Measurements from ENCODE around the gene METTL27.

DNA sequence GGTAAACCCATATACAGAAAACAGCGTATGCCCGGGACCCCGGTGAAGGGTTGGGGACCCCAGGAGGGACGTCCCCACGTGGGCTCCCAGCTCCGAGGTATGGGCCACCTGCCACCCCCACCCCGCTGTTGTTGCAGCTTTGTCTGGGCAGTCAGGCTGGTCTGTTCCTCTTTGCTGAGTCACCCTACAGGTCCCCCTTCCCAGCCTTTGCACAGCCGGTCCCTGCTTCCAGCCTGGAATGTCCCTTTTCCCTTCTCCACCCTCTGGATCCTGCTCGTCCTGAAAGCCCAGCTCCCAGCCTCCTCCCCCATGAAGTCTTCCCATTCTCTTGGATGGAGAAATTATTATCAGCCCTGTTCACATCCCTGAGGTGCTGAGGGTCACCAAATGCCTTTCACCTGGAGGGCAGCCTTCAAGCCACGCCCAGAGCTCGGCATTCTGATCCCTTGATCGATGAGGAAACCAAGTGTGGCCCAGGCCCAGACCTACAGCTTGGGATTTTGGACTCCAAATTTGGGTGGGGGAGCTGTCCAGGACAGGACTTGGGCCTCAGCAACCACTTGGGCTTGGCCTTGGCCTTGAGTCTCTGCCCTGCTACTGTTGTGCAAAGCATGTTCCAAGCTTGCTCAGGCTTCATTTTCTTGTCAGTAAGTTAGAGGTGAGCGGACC lies 8.9 kb downstream of the METTL27 start:
- TF ChIP-seq, protein P1, sequence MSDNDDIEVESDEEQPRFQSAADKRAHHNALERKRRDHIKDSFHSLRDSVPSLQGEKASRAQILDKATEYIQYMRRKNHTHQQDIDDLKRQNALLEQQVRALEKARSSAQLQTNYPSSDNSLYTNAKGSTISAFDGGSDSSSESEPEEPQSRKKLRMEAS (CRISPR knock-in tag; IDR thresholded peaks at IDR 0.05) = no peak
- no peak for TF ChIP-seq CTCF (IDR thresholded peaks at IDR 0.05)
- TF ChIP-seq NR2C2 (CRISPR knock-in tag; IDR thresholded peaks at IDR 0.05) = no peak
- TF ChIP-seq AFF4 (CRISPR knock-in tag; IDR thresholded peaks at IDR 0.05; ENCODE audit: borderline replicate concordance) = no peak
- no peak for TF ChIP-seq ZNF263 (CRISPR knock-in tag; IDR thresholded peaks at IDR 0.05; ENCODE audit: low read depth)
- TF ChIP-seq ATF2 (CRISPR knock-in tag; IDR thresholded peaks at IDR 0.05; ENCODE audit: borderline replicate concordance, low read depth) = no peak
- TF ChIP-seq, protein P2, sequence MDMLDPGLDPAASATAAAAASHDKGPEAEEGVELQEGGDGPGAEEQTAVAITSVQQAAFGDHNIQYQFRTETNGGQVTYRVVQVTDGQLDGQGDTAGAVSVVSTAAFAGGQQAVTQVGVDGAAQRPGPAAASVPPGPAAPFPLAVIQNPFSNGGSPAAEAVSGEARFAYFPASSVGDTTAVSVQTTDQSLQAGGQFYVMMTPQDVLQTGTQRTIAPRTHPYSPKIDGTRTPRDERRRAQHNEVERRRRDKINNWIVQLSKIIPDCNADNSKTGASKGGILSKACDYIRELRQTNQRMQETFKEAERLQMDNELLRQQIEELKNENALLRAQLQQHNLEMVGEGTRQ (CRISPR knock-in tag; IDR thresholded peaks at IDR 0.05) = no peak
- TF ChIP-seq JUN (CRISPR knock-in tag; IDR thresholded peaks at IDR 0.05) = no peak
- no peak for TF ChIP-seq HMGA2 (CRISPR knock-in tag; IDR thresholded peaks at IDR 0.05)
- TF ChIP-seq ZMAT4 (CRISPR knock-in tag; IDR thresholded peaks at IDR 0.05) = no peak
- no peak for TF ChIP-seq ATF1 (CRISPR knock-in tag; IDR thresholded peaks at IDR 0.05)
- no peak for TF ChIP-seq SP1 (CRISPR knock-in tag; conservative IDR thresholded peaks at IDR 0.05)
- TF ChIP-seq FOXJ3 (CRISPR knock-in tag; IDR thresholded peaks at IDR 0.05; ENCODE audit: borderline replicate concordance) = no peak
- TF ChIP-seq ZSCAN18 (CRISPR knock-in tag; IDR thresholded peaks at IDR 0.05) = no peak

Measured in WTC11 (cell line).